C4-2B (cell line): ENCODE measurements around the gene CYP21A2.
"Not testable (repeated sequence)": the region's sequence is repeated elsewhere in the genome, so short reads cannot be mapped to it uniquely, and the experiment has no call there.

Source experiments
- ZFX ChIP-seq: fragments of 450-650 bp; IDR thresholded peaks from 2 replicates; pipeline ENCODE4 v1.6.1; 2017
- TF ChIP-seq, protein P1 (sequence below): fragments of 450-650 bp; conservative IDR thresholded peaks from 2 replicates; pipeline ENCODE4 v1.5.1; 2017; ENCODE audit warnings: mild to moderate bottlenecking

DNA sequence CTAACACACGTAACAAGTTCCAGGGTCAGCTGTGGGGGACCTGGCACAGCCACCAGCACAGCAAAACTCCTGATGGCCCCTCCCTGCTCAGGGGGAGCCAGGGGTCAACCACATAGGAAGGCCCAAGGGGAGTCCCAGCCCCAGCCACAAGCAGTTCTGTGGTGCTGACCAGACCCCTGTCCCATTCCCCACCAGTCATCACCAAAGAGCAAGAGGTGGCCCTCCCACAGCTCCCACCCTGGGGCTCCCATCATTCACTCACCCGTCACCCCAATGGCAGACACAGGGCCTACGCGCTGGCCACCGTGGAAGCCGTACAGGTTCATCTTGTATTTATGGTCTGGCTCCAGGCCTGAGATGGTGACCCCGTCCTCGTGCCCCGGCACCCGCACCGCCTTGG is 11.5 kb downstream of the CYP21A2 start:
- TF ChIP-seq, protein P1, sequence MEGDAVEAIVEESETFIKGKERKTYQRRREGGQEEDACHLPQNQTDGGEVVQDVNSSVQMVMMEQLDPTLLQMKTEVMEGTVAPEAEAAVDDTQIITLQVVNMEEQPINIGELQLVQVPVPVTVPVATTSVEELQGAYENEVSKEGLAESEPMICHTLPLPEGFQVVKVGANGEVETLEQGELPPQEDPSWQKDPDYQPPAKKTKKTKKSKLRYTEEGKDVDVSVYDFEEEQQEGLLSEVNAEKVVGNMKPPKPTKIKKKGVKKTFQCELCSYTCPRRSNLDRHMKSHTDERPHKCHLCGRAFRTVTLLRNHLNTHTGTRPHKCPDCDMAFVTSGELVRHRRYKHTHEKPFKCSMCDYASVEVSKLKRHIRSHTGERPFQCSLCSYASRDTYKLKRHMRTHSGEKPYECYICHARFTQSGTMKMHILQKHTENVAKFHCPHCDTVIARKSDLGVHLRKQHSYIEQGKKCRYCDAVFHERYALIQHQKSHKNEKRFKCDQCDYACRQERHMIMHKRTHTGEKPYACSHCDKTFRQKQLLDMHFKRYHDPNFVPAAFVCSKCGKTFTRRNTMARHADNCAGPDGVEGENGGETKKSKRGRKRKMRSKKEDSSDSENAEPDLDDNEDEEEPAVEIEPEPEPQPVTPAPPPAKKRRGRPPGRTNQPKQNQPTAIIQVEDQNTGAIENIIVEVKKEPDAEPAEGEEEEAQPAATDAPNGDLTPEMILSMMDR = not testable (repeated sequence)
- not testable (repeated sequence) for TF ChIP-seq ZFX
